ENCODE measurements around the gene TEAD2. TPM values are rescaled to one million over a fixed set of nuclear protein-coding genes. Genes with fewer than 3 reads are reported as not detected.
A peak's percentile ranks its signal among the peaks of the same experiment; 100 is the strongest.

Gene TEAD2
- total and polyA plus RNA-seq, 11 donors = 31.1 to 77.2 (median 52.2) TPM

DNA sequence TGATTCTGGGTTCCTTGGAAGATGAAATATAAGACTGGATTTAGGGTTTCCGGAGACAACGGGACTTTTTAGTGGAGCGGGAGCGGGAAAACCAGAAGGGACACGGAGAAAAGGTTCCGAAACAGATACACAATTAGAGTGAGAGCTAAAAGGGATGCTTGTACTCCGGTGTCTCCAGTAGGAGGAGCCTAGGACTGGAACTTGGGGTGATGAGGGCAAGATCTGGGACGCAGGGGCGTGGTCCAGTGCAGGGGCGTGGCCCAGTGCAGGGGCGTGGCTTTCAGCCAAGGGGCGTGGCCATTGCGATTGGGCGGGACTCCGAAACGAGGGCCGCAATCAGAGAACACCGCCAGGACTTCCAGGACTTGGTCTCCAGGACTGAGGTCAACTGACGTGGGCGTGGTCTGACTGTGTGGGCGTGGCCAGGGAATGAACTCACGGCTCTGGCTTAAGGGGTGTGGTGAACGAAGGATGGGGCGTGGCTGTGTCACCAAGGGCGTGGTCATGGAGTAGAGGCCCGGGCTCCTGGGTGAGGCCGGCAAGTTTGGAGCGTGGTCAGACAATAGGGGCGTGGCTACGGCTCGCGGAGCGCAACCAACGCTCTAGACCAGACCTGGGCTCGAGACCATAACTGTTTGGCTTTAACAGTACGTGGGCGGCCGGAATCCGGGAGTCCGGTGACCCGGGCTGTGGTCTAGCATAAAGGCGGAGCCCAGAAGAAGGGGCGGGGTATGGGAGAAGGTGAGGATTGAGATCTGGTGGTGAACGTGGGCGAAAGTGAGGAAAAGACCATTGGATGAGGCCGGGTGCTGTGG lies 1.3 kb upstream of the TEAD2 start, which contains the start of gene DKKL1:
DKKL1 (plus strand) TSS at position 610 of the 815 bp plus-strand sequence; CDS start at position 732, 122 bp downstream.
- peak within 1 kb of the TSS; percentile 16 to 97 (median 89) for H3K4me3 ChIP-seq
- H3K27ac ChIP-seq = peak within 1 kb of the TSS; percentile 93 to 99 (median 98)
- DNase-seq (peak; percentile 98 to 100 (median 99)), ATAC-seq (peak; percentile 88 to 95 (median 92))
- TF ChIP-seq, protein P1, sequence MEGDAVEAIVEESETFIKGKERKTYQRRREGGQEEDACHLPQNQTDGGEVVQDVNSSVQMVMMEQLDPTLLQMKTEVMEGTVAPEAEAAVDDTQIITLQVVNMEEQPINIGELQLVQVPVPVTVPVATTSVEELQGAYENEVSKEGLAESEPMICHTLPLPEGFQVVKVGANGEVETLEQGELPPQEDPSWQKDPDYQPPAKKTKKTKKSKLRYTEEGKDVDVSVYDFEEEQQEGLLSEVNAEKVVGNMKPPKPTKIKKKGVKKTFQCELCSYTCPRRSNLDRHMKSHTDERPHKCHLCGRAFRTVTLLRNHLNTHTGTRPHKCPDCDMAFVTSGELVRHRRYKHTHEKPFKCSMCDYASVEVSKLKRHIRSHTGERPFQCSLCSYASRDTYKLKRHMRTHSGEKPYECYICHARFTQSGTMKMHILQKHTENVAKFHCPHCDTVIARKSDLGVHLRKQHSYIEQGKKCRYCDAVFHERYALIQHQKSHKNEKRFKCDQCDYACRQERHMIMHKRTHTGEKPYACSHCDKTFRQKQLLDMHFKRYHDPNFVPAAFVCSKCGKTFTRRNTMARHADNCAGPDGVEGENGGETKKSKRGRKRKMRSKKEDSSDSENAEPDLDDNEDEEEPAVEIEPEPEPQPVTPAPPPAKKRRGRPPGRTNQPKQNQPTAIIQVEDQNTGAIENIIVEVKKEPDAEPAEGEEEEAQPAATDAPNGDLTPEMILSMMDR (IDR thresholded peaks at IDR 0.05) = peak in 7 of 12 donors; percentile 12 to 45 (median 26)
- peak in 1 of 2 donors; percentile 69 for TF ChIP-seq POLR2A (IDR thresholded peaks at IDR 0.05)
- 2 to 5% (median 2%) methylated on average over 38 to 46 of the region's 46 CpGs for WGBS, 4 donors
- H3K27me3 ChIP-seq = peaks cover 0 to 12% (median 0%) of the 10 kb centered on the region in 9 donors
- H3K9me3 ChIP-seq = peaks cover 0 to 7% (median 0%) of the 10 kb centered on the region in 12 donors
- H3K4me1 ChIP-seq = peaks cover 0 to 23% (median 7%) of the 10 kb centered on the region in 12 donors
- peaks cover 0 to 15% (median 11%) of the 10 kb centered on the region in 9 donors for H3K36me3 ChIP-seq
- intact Hi-C loops (cut with DNase I) = loop anchor here in 1 of 10 donors (1.0 kb wide), 1 partner anchor 80 kb away; no protein-coding TSS in a partner anchor

DNA sequence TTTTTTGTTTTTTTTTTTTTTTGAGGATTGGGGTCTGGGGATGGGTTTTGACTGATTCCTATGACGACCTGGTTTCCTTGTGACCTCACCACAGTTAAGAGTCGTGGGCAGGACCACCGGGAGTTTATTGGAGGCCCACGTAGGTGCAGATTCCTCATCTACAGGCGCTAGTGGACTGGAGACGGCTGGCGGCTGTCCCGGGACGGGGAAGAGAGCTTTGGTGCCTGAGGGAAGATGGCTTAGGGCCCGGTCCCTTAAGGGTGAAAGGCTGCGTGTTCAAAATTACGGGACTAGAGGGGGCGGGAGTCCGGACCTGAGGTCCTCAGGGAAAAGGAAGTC lies 682 bp upstream of the TEAD2 start:
- Histone ChIP-seq H3K4me3 (peak overlapping the region; percentile 16 to 97 (median 89)), H3K27ac (peak overlapping the region; percentile 93 to 99 (median 98)), H3K4me1 (peaks cover 0 to 23% (median 7%) of the 10 kb centered on the region in 12 donors), H3K36me3 (peaks cover 0 to 21% (median 16%) of the 10 kb centered on the region in 9 donors), H3K27me3 (peaks cover 0 to 12% (median 0%) of the 10 kb centered on the region in 9 donors), H3K9me3 (peaks cover 0 to under 1% (median 0%) of the 10 kb centered on the region in 12 donors)
- WGBS, 4 donors = 1 to 2% (median 1%) methylated on average over 14 of the region's 14 CpGs
- intact Hi-C loops (cut with DNase I) = loop anchor here in 1 of 10 donors (1.0 kb wide), 1 partner anchor 80 kb away; no protein-coding TSS in a partner anchor
- TF ChIP-seq POLR2A (IDR thresholded peaks at IDR 0.05) = no peak
- TF ChIP-seq, protein P1 (IDR thresholded peaks at IDR 0.05) = no peak
- ATAC-seq (peak in 2 of 4 donors; percentile 2 to 17), DNase-seq (peak in 4 of 5 donors; percentile 51 to 69 (median 63))

DNA sequence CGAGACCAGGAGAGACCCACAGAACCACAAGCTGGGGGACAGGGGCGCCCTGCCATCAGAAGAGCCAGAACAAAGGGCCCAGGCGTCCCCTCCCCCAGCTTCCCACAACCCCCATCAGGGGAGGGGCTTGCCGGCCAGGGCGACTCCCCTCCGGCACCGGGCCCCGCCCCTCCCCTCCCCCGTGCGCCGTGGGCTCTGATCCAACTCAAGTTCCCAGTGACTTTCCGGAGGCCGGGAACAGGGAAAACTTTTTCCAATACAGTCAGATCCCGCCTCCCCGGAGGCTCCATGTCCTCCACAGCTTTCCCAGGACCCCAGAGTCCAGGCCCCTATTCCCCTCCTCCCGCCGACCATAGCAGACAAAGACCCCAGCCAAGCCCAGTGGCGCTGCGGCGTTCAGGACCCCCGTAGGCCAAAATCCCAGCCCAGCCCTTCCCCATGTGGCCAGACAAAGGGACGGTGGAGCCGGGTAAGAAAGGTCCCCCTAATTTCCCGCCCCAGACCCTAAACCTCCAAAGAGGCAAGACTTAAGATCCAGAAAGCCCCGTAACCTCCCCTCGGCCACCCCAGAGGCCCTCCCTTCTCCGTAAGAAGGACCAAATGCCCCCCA lies 673 bp downstream of the TEAD2 start:
- H3K4me1 ChIP-seq = peaks cover 0 to 32% (median 16%) of the 10 kb centered on the region in 12 donors
- peak; percentile 86 to 91 (median 89) for DNase-seq
- peaks cover 0 to 29% (median 21%) of the 10 kb centered on the region in 9 donors for H3K36me3 ChIP-seq
- peak overlapping the region; percentile 93 to 99 (median 98) for H3K27ac ChIP-seq
- H3K4me3 ChIP-seq = peak overlapping the region; percentile 70 to 97 (median 92)
- intact Hi-C loops (cut with DNase I) = no loop called here
- ATAC-seq = peak; percentile 33 to 66 (median 52)
- WGBS, 4 donors = 2 to 3% (median 3%) methylated on average over 14 to 27 of the region's 27 CpGs
- TF ChIP-seq, protein P1 (IDR thresholded peaks at IDR 0.05) = no peak
- peak in 1 of 2 donors; percentile 62 for TF ChIP-seq POLR2A (IDR thresholded peaks at IDR 0.05)
- H3K27me3 ChIP-seq = peaks cover 0 to 12% (median 0%) of the 10 kb centered on the region in 9 donors
- H3K9me3 ChIP-seq = no peaks in the 10 kb centered on the region
